Uterus (tissue), 4 donors: Measurements from ENCODE around the gene KCND3. TPM values are rescaled to one million over a fixed set of nuclear protein-coding genes. Genes with fewer than 3 reads are reported as not detected.

Source experiments
- DNase-seq, 2 donors: peaks; one replicate each; pipeline ENCODE4 v3.0.0-alpha.2; 2019 to 2020
- H3K27ac ChIP-seq, 2 donors: fragments of 200-600 bp; sonication (generic); 1 replicate in 1 of 2; 2 replicates in 1 of 2; pipeline ENCODE4 v1.5.1; 2016 to 2018
- H3K27me3 ChIP-seq, 2 donors: fragments of 200-600 bp; sonication (generic); one replicate each; pipeline ENCODE4 v1.5.1; 2018 to 2019; ENCODE audit warnings: control low read depth in 1 of 2
- H3K36me3 ChIP-seq, 2 donors: fragments of 200-600 bp; sonication (generic); one replicate each; pipeline ENCODE4 v1.5.1; 2019; ENCODE audit warnings: control low read depth in 1 of 2
- H3K4me1 ChIP-seq, 2 donors: fragments of 200-600 bp; sonication (generic); one replicate each; pipeline ENCODE4 v1.5.1; 2018 to 2019; ENCODE audit warnings: control low read depth in 1 of 2
- H3K4me3 ChIP-seq, 2 donors: fragments of 200-600 bp; sonication (generic); 1 replicate in 1 of 2; 2 replicates in 1 of 2; pipeline ENCODE4 v1.5.1; 2018 to 2019; ENCODE audit warnings: mild to moderate bottlenecking in 1 of 2
- H3K9me3 ChIP-seq, 2 donors: fragments of 200-600 bp; sonication (generic); one replicate each; pipeline ENCODE4 v1.5.1; 2019; ENCODE audit warnings: control low read depth in 1 of 2
- POLR2A ChIP-seq, 2 donors: fragments of 450-650 bp; IDR thresholded peaks; one replicate each; pipeline ENCODE4 v1.6.1; 2016; ENCODE audit warnings: antibody characterized with exemption in 2 of 2, mild to moderate bottlenecking in 1 of 2, moderate library complexity in 1 of 2
- intact Hi-C: fragments of 100-400 bp; cut with DNase I; formaldehyde crosslinking; loops from one replicate; pipeline ENCODE4 v1.15.1; 2023; ENCODE audit warnings: low total_unique reads
- total RNA-seq, 4 donors: library from RNA; depleted of rRNA in 3 of 4; stranded (reverse); fragments of >200 nt in 3 of 4; gene quantifications; one replicate each; pipeline versions ENCODE4 v1.1.0 to v1.2.4, GENCODE V29; 2014 to 2023
- TF ChIP-seq, protein P1 (sequence below), 4 experiments: fragments of 200-600 bp in 2 of 4; fragments of 450-650 bp in 2 of 4; sonication (generic) in 2 of 4; IDR thresholded peaks; one replicate each; pipeline ENCODE4 v1.5.1; 2016 to 2019; ENCODE audit warnings: antibody characterized with exemption in 4 of 4, mild to moderate bottlenecking in 2 of 4, moderate library complexity in 1 of 4
- donor health status: DM: yes; HTN: yes; CAD: no.

The KCND3 gene
- total RNA-seq, 4 donors from 2014 or later = 5.0 to 13.5 (median 7.2) TPM

DNA sequence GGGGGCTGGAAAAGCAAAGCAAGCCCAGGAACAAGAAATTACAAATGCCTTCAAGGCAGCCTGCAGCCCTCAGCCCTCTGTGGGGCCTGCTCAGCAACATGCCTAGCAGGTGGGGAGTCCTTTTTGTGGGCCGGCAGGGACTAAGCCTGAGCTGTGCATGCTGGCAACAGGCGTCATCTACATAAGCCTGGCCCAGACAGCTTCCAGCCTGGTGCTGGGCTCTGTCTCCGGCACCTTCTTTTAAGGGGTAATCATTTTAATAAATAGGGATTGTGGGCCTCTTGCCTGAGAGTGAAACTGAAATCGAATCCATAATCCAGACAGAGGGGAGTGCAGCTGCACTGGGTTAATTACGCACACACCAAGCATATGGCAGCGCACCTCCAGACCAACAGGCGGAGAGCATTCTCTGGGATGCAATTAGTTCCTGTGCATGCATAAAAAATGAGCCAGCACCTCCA is 137.2 kb downstream of the KCND3 start:
- no peak overlapping the region for H3K27ac ChIP-seq
- H3K27me3 ChIP-seq = no peaks in the 10 kb centered on the region
- no peak for TF ChIP-seq POLR2A (IDR thresholded peaks at IDR 0.05)
- TF ChIP-seq, protein P1, sequence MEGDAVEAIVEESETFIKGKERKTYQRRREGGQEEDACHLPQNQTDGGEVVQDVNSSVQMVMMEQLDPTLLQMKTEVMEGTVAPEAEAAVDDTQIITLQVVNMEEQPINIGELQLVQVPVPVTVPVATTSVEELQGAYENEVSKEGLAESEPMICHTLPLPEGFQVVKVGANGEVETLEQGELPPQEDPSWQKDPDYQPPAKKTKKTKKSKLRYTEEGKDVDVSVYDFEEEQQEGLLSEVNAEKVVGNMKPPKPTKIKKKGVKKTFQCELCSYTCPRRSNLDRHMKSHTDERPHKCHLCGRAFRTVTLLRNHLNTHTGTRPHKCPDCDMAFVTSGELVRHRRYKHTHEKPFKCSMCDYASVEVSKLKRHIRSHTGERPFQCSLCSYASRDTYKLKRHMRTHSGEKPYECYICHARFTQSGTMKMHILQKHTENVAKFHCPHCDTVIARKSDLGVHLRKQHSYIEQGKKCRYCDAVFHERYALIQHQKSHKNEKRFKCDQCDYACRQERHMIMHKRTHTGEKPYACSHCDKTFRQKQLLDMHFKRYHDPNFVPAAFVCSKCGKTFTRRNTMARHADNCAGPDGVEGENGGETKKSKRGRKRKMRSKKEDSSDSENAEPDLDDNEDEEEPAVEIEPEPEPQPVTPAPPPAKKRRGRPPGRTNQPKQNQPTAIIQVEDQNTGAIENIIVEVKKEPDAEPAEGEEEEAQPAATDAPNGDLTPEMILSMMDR (IDR thresholded peaks at IDR 0.05) = no peak
- no peak for DNase-seq
- H3K4me3 ChIP-seq = no peak overlapping the region
- no peaks in the 10 kb centered on the region for H3K36me3 ChIP-seq
- H3K4me1 ChIP-seq = no peaks in the 10 kb centered on the region
- intact Hi-C loops = no loop called here
- no peaks in the 10 kb centered on the region for H3K9me3 ChIP-seq

DNA sequence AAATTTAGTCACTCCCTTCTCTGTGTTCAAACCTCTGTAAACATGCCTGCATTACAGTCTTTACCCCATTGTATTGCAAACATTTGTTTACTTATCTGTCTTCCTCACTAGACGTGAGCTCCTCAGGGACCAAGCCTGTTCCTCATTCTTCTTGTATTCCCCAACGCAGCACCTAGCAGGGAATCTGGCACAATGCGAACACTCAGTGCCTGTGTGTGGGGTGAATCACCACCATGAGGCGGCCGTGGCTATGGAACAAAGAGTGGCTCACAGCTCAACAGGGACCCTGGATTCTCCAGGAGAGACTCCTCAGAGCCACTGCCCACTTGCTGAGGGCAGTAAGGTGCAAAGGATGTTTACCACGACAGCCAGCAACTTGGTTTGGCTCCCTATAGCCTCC is 137.9 kb downstream of the KCND3 start:
- H3K4me1 ChIP-seq = no peaks in the 10 kb centered on the region
- H3K4me3 ChIP-seq = no peak overlapping the region
- H3K27me3 ChIP-seq = no peaks in the 10 kb centered on the region
- no peaks in the 10 kb centered on the region for H3K9me3 ChIP-seq
- DNase-seq = no peak
- TF ChIP-seq, protein P1 (IDR thresholded peaks at IDR 0.05) = no peak
- TF ChIP-seq POLR2A (IDR thresholded peaks at IDR 0.05) = no peak
- no peaks in the 10 kb centered on the region for H3K36me3 ChIP-seq
- intact Hi-C loops = no loop called here
- H3K27ac ChIP-seq = no peak overlapping the region

DNA sequence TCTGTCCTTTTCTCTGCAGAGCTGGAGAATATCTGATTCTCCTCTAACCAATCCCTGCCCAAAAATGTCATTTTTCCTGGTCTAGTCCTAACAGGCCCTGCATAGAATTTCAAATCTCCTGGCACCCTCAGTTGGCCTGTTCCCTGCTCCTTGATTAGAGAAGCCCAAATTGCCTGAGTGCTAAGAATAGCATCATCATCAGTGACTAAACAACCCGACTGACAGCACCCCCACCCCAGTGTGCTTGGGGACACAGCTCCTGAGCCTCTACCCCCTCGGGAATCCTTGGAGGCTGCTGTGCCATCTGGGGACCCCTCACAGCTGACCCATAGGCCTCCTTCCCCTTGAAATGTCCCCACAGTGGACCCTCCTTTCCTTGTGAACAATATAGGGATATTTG is 139.4 kb downstream of the KCND3 start:
- no peak for TF ChIP-seq POLR2A (IDR thresholded peaks at IDR 0.05)
- TF ChIP-seq, protein P1 (IDR thresholded peaks at IDR 0.05) = no peak
- H3K36me3 ChIP-seq = no peaks in the 10 kb centered on the region
- intact Hi-C loops = no loop called here

DNA sequence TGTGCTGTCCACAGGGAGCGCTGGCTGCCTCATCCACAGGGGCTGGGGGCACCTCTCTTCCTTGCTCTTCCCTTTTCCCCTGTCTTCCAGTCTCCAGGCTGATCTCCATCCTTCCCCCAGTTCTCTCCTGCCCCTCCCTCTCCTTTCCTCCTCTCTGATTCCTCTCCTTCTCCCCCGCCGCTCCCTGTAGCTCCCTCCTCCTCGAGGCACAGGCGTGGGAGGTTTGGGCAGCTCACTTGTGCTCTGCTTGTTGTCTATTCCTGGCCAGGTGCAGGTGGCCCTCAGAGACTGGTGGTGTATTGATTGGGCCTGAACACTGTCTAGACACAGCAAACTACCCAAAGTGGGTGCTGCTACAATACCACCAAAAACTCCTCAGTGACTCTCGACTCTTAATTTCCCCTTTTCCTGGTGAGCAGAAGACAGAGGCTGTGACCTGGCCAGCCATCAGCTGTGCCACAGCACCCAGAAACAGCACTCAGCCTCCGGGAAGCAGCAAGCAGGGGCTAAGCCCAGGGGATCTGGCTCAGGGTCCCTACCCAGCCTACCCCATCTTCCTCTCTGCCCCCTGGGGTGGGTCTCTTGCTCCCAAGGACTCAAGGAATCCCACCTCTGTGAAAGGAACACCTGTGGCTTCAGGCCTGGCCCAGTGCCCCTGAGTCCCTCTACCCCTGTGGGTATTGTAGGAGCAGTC is 140.5 kb downstream of the KCND3 start:
- intact Hi-C loops = no loop called here
- H3K36me3 ChIP-seq = no peaks in the 10 kb centered on the region
- H3K9me3 ChIP-seq = no peaks in the 10 kb centered on the region
- H3K4me1 ChIP-seq = no peaks in the 10 kb centered on the region
- no peaks in the 10 kb centered on the region for H3K27me3 ChIP-seq
- H3K27ac ChIP-seq = no peak overlapping the region
- no peak overlapping the region for H3K4me3 ChIP-seq
- TF ChIP-seq, protein P1 (IDR thresholded peaks at IDR 0.05) = no peak
- no peak for TF ChIP-seq POLR2A (IDR thresholded peaks at IDR 0.05)
- no peak for DNase-seq

More for the DNA sequence above, 139.4 kb downstream of the KCND3 start:
- H3K9me3 ChIP-seq = no peaks in the 10 kb centered on the region
- H3K4me1 ChIP-seq = no peaks in the 10 kb centered on the region
- no peak overlapping the region for H3K27ac ChIP-seq
- DNase-seq = no peak
- no peak overlapping the region for H3K4me3 ChIP-seq
- no peaks in the 10 kb centered on the region for H3K27me3 ChIP-seq

DNA sequence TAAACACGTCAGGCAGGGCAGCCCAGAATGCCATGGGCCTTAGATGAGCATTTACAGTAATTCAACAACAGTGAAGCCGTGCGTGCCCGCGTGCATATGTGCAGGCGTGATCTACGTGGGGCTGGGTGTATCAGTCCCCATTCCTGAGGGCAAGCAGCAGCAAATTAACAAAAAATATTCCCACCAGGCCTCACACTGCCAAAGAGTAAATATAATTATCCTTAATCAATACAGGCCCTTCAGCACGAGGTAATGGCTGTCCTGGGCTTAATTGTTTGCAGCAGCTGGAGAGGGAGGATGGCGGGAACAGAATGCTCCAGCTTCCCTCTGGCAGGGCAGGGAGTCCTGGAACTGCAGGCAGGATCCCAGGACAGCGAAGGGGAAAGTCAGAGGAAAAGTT is 142.0 kb downstream of the KCND3 start:
- no peaks in the 10 kb centered on the region for H3K27me3 ChIP-seq
- intact Hi-C loops = no loop called here
- TF ChIP-seq, protein P1 (IDR thresholded peaks at IDR 0.05) = no peak
- no peak for TF ChIP-seq POLR2A (IDR thresholded peaks at IDR 0.05)
- no peak for DNase-seq
- H3K9me3 ChIP-seq = no peaks in the 10 kb centered on the region
- H3K27ac ChIP-seq = no peak overlapping the region
- H3K4me1 ChIP-seq = no peaks in the 10 kb centered on the region
- no peak overlapping the region for H3K4me3 ChIP-seq
- no peaks in the 10 kb centered on the region for H3K36me3 ChIP-seq
